Right renal pelvis (tissue), 4 donors: ENCODE results near the gene AUTS2. TPM values are rescaled to one million over a fixed set of nuclear protein-coding genes. Genes with fewer than 3 reads are reported as not detected.
"Not testable (repeated sequence)": the region's sequence is repeated elsewhere in the genome, so short reads cannot be mapped to it uniquely, and the experiment has no call there.

ENCODE experiments used
- DNase-seq, 4 donors: peaks; one replicate each; pipeline ENCODE4 v3.0.0-alpha.2; 2013; ENCODE audit warnings: low read depth in 4 of 4, low spot score in 3 of 4, missing footprints in 1 of 4
- polyA plus RNA-seq, 4 donors: library from polyadenylated mRNA; unstranded; fragments of 120-200 nt; gene quantifications; one replicate each; pipeline ENCODE4 v1.2.1, GENCODE V29; 2013; ENCODE audit not compliant: insufficient read length in 4 of 4

The AUTS2 gene
- polyA plus RNA-seq, 4 donors: 67.5 to 85.6 (median 76.0) TPM

- DNase-seq: no peak
Measured at GRCh38 chr7:70640266-70640833, 1042.1 kb downstream of the AUTS2 start.

GRCh38 chr7:70641882-70642281, 1043.6 kb downstream of the AUTS2 start:
- DNase-seq: no peak

- DNase-seq: no peak
Measured at GRCh38 chr7:70645279-70645678, 1047.0 kb downstream of the AUTS2 start.

- DNase-seq: no peak
Measured at GRCh38 chr7:70645876-70646351, 1047.6 kb downstream of the AUTS2 start.

- DNase-seq: no peak
Measured at GRCh38 chr7:70646536-70647248, 1048.4 kb downstream of the AUTS2 start.

- no peak for DNase-seq
Measured at GRCh38 chr7:70647801-70648498, 1049.7 kb downstream of the AUTS2 start.

GRCh38 chr7:70648499-70648861, 1050.2 kb downstream of the AUTS2 start:
- DNase-seq: not testable (repeated sequence)

- no peak for DNase-seq
Measured at GRCh38 chr7:70649323-70649722, 1051.0 kb downstream of the AUTS2 start.

GRCh38 chr7:70654146-70654545, 1055.9 kb downstream of the AUTS2 start:
- no peak for DNase-seq

- no peak for DNase-seq
Measured at GRCh38 chr7:70654979-70655378, 1056.7 kb downstream of the AUTS2 start.

- no peak for DNase-seq
Measured at GRCh38 chr7:70655694-70656093, 1057.4 kb downstream of the AUTS2 start.

GRCh38 chr7:70657571-70657970, 1059.3 kb downstream of the AUTS2 start:
- no peak for DNase-seq

GRCh38 chr7:70657989-70658632, 1059.8 kb downstream of the AUTS2 start:
- DNase-seq: no peak

- DNase-seq: no peak
Measured at GRCh38 chr7:70659263-70659662, 1061.0 kb downstream of the AUTS2 start.

- no peak for DNase-seq
Measured at GRCh38 chr7:70660154-70660818, 1062.0 kb downstream of the AUTS2 start.

GRCh38 chr7:70660819-70661191, 1062.5 kb downstream of the AUTS2 start:
- DNase-seq: no peak

GRCh38 chr7:70663680-70664079, 1065.4 kb downstream of the AUTS2 start:
- DNase-seq: no peak

GRCh38 chr7:70665997-70666396, 1067.7 kb downstream of the AUTS2 start:
- no peak for DNase-seq

- no peak for DNase-seq
Measured at GRCh38 chr7:70667406-70667805, 1069.1 kb downstream of the AUTS2 start.

GRCh38 chr7:70668606-70669358, 1070.5 kb downstream of the AUTS2 start:
- no peak for DNase-seq
